GM12873 (cell line): ENCODE measurements around the gene STUB1.

Experiments
- CTCF ChIP-seq: IDR thresholded peaks from 2 replicates; pipeline ENCODE4 v1.5.1; 2012; ENCODE audit warnings: low read depth, mild to moderate bottlenecking, moderate library complexity, low read length, control low read depth; ENCODE audit not compliant: insufficient read depth; ENCODE audit errors: missing control alignments

The STUB1 gene

GRCh38 chr16:654034-654433 lies 26.2 kb upstream of the STUB1 start:
- TF ChIP-seq CTCF: no peak

GRCh38 chr16:657487-657886 lies 22.7 kb upstream of the STUB1 start:
- no peak for TF ChIP-seq CTCF

- TF ChIP-seq CTCF: no peak
These were observed 21.3 kb upstream of the STUB1 start for GRCh38 chr16:658679-659571.

- TF ChIP-seq CTCF: no peak
These were observed 20.6 kb upstream of the STUB1 start for GRCh38 chr16:659618-660017.

GRCh38 chr16:660132-660458 lies 20.1 kb upstream of the STUB1 start:
- no peak for TF ChIP-seq CTCF

- TF ChIP-seq CTCF: peak; percentile 61
These were observed 19.6 kb upstream of the STUB1 start for GRCh38 chr16:660459-661183.

GRCh38 chr16:661184-661821 lies 18.9 kb upstream of the STUB1 start:
- no peak for TF ChIP-seq CTCF
